Gastroesophageal sphincter (tissue), 4 donors: ENCODE results near the gene QPCT. TPM values are rescaled to one million over a fixed set of nuclear protein-coding genes. Genes with fewer than 3 reads are reported as not detected.

Source experiments
- ATAC-seq: fragments of 150-250 bp; one replicate; pipeline ENCODE4 v1.9.1; 2016; ENCODE audit warnings: mild to moderate bottlenecking, moderate library complexity
- H3K27ac ChIP-seq, 4 donors: fragments of 200-600 bp; sonication (generic) in 3 of 4; 1 replicate in 3 of 4; 2 replicates in 1 of 4; pipeline ENCODE4 v1.5.1; 2016 to 2019
- H3K27me3 ChIP-seq: fragments of 200-600 bp; sonication (generic); one replicate; pipeline ENCODE4 v1.5.1; 2019
- H3K36me3 ChIP-seq, 2 donors: fragments of 200-600 bp; sonication (generic); one replicate each; pipeline ENCODE4 v1.5.1; 2019; ENCODE audit warnings: control low read depth in 1 of 2
- H3K4me1 ChIP-seq, 3 donors: fragments of 200-600 bp; sonication (generic); 1 replicate in 2 of 3; 2 replicates in 1 of 3; pipeline ENCODE4 v1.5.1; 2016 to 2019; ENCODE audit warnings: control low read depth in 2 of 3
- H3K4me3 ChIP-seq, 2 donors: fragments of 200-600 bp; sonication (generic); one replicate each; pipeline ENCODE4 v1.5.1; 2019; ENCODE audit warnings: mild to moderate bottlenecking in 1 of 2, moderate library complexity in 1 of 2
- H3K9me3 ChIP-seq, 3 donors: fragments of 200-600 bp; sonication (generic); one replicate each; pipeline ENCODE4 v1.5.1; 2017 to 2019; ENCODE audit warnings: control low read depth in 2 of 3
- CTCF ChIP-seq, 4 experiments: fragments of 200-600 bp in 2 of 4; fragments of 450-650 bp in 2 of 4; sonication (generic) in 1 of 4; IDR thresholded peaks; one replicate each; pipeline ENCODE4 v1.5.1; 2017 to 2019; ENCODE audit warnings: antibody characterized with exemption in 4 of 4, mild to moderate bottlenecking in 2 of 4, moderate library complexity in 2 of 4
- EP300 ChIP-seq: sonication (generic); formaldehyde crosslinking; IDR thresholded peaks from one replicate; pipeline ENCODE4 v1.6.1; 2017; ENCODE audit warnings: antibody characterized with exemption, mild to moderate bottlenecking
- POLR2A ChIP-seq, 2 donors: fragments of 450-650 bp; IDR thresholded peaks; one replicate each; pipeline ENCODE4 v1.6.1; 2017; ENCODE audit warnings: antibody characterized with exemption in 2 of 2, mild to moderate bottlenecking in 2 of 2, moderate library complexity in 1 of 2
- POLR2AphosphoS5 ChIP-seq: sonication (generic); formaldehyde crosslinking; IDR thresholded peaks from one replicate; pipeline ENCODE4 v1.6.1; 2017; ENCODE audit warnings: antibody characterized with exemption
- WGBS, 2 donors: methylation state at CpG; one replicate each; pipeline ENCODE4 v1.1.5; 2018; ENCODE audit warnings: low coverage in 1 of 2; 5-methylcytosine and 5-hydroxymethylcytosine counted together
- total RNA-seq, 4 donors: library from RNA; depleted of rRNA; stranded (reverse); fragments of >200 nt; gene quantifications; one replicate each; pipeline ENCODE4 v1.1.0, GENCODE V29; 2016

Gene QPCT
- total RNA-seq, 4 donors from 2014 or later, result 1.5 to 5.2 (median 2.6) TPM

- ATAC-seq, result no peak
- TF ChIP-seq EP300 (no peak), POLR2AphosphoS5 (no peak), CTCF (IDR thresholded peaks at IDR 0.05) (no peak), POLR2A (IDR thresholded peaks at IDR 0.05) (no peak)
Measured at GRCh38 chr2:37394263-37394662, 49.8 kb downstream of the QPCT start.

DNA sequence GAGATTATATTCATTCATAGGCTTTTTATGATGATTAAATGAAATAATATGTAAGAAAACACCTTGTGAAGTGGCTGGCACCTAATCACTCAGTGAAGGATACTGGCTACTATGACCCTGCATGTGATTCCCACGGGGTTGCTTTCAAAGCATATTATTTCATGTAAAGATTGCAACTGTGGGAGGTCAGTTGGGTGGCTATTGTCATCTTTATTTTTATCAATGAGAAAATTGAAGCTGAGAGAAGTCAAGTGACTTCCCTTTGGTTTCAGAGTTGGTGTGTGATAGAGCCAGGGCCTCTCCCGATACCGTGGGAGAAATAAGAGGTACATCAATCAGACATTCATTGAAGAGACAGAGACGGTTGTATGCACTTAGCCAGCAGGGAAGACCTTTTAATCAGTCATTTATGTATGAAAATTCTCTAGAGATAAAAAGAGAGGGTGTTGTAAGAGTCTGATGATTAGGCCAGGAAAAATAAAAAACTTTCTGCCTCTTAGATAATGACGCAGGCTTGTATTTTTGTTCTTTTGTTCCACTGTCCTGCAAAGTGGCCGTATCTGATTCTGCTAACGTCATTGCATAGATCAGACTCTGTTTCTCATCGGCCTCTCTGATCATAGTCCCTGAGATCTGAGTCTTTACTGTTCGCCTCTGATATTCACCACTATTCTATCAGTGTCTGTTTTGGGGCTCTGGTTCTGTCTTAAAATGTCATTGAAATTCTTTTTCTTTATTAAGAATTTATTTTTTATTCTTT, 50.5 kb downstream of the QPCT start:
- Histone ChIP-seq H3K4me3 (no peak overlapping the region), H3K4me1 (peaks cover 0 to 11% (median 0%) of the 10 kb centered on the region in 3 donors), H3K27me3 (no peaks in the 10 kb centered on the region), H3K27ac (no peak overlapping the region), H3K36me3 (no peaks in the 10 kb centered on the region), H3K9me3 (no peaks in the 10 kb centered on the region)
- no peak for ATAC-seq
- WGBS, 2 donors, result 72 to 85% methylated on average over 9 of the region's 9 CpGs
- no peak for TF ChIP-seq POLR2AphosphoS5
- TF ChIP-seq CTCF (IDR thresholded peaks at IDR 0.05), result no peak
- TF ChIP-seq POLR2A (IDR thresholded peaks at IDR 0.05), result no peak
- TF ChIP-seq EP300, result no peak

More at GRCh38 chr2:37394263-37394662, 49.8 kb downstream of the QPCT start:
- WGBS, 2 donors, result 100% methylated on average over 1 of the region's 1 CpG
- no peaks in the 10 kb centered on the region for H3K36me3 ChIP-seq
- H3K4me3 ChIP-seq, result no peak overlapping the region
- no peaks in the 10 kb centered on the region for H3K9me3 ChIP-seq
- peaks cover 0 to 15% (median 0%) of the 10 kb centered on the region in 3 donors for H3K4me1 ChIP-seq
- H3K27me3 ChIP-seq, result no peaks in the 10 kb centered on the region
- H3K27ac ChIP-seq, result no peak overlapping the region

GRCh38 chr2:37396890-37397565, 52.6 kb downstream of the QPCT start:
- H3K27ac ChIP-seq, result no peak overlapping the region
- no peak overlapping the region for H3K4me3 ChIP-seq
- no peaks in the 10 kb centered on the region for H3K36me3 ChIP-seq
- no peaks in the 10 kb centered on the region for H3K9me3 ChIP-seq
- ATAC-seq, result no peak
- TF ChIP-seq POLR2AphosphoS5, result no peak
- TF ChIP-seq CTCF (IDR thresholded peaks at IDR 0.05), result no peak
- TF ChIP-seq POLR2A (IDR thresholded peaks at IDR 0.05), result no peak
- TF ChIP-seq EP300, result no peak
- 83% methylated on average over 1 of the region's 1 CpG for WGBS, 2 donors
- H3K27me3 ChIP-seq, result no peaks in the 10 kb centered on the region
- peaks cover 0 to 9% (median 0%) of the 10 kb centered on the region in 3 donors for H3K4me1 ChIP-seq

- Histone ChIP-seq H3K9me3 (no peaks in the 10 kb centered on the region), H3K27me3 (no peaks in the 10 kb centered on the region), H3K4me3 (no peak overlapping the region), H3K27ac (no peak overlapping the region), H3K36me3 (no peaks in the 10 kb centered on the region), H3K4me1 (peaks cover 0 to 9% (median 0%) of the 10 kb centered on the region in 3 donors)
- TF ChIP-seq CTCF (IDR thresholded peaks at IDR 0.05) (no peak), POLR2A (IDR thresholded peaks at IDR 0.05) (no peak), EP300 (no peak), POLR2AphosphoS5 (no peak)
- WGBS, 2 donors, result 100% methylated on average over 1 of the region's 1 CpG
- ATAC-seq, result no peak
Measured at GRCh38 chr2:37398990-37399389, 54.6 kb downstream of the QPCT start.
